Neuron (in vitro differentiated cells): Measurements from ENCODE around the gene GRWD1.

ENCODE experiments used
- H2AFZ ChIP-seq: one replicate; pipeline ENCODE4 v1.6.1; 2013; ENCODE audit warnings: low read depth, mild to moderate bottlenecking, inconsistent platforms, low read length, moderate library complexity
- H3K27me3 ChIP-seq: one replicate; pipeline ENCODE4 v1.6.1; 2013; ENCODE audit warnings: low read length; ENCODE audit not compliant: insufficient read depth
- H3K36me3 ChIP-seq: one replicate; pipeline ENCODE4 v1.6.1; 2013; ENCODE audit warnings: low read length; ENCODE audit not compliant: insufficient read depth
- H3K4me1 ChIP-seq: one replicate; pipeline ENCODE4 v1.6.1; 2013; ENCODE audit warnings: low read length; ENCODE audit not compliant: insufficient read depth
- H3K4me3 ChIP-seq: 2 replicates; pipeline ENCODE4 v1.5.1; 2013; ENCODE audit warnings: mild to moderate bottlenecking, low read length, moderate library complexity
- H3K9me3 ChIP-seq: one replicate; pipeline ENCODE4 v1.6.1; 2013; ENCODE audit warnings: low read length

Gene GRWD1

DNA sequence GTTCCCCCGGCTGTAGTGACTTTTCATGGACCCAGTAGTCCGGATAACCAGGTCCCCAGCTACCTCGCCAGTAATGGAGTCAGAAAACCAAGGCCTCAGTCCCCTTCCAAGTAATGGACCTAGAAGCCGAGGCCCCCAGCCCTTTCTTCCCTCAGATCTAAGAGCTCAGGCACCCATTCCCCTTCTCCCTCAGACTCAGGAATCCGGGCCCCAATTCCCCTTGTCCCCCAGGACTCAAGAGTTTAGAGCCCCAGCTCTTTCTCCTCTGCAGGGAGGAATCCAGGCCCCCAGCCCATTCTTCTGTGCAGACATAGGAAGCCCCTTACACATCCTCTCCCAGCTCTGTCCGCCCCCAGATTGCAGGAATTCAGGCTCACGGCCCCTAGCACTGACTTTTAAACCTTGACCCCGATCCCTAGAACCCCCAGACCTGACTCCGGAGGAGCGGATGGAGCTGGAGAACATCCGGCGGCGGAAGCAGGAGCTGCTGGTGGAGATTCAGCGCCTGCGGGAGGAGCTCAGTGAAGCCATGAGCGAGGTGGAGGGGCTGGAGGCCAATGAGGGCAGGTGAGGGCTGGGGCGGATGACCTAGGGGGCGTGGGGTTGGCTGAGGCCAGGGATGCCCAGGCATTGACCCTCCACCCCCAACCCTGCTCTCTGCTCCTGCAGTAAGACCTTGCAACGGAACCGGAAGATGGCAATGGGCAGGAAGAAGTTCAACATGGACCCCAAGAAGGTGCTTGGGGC lies 24.3 kb downstream of the GRWD1 start:
- peak overlapping the region; percentile 90 for H3K4me3 ChIP-seq
- H3K36me3 ChIP-seq: peaks cover 48% of the 10 kb centered on the region
- no peaks in the 10 kb centered on the region for H3K27me3 ChIP-seq
- H3K9me3 ChIP-seq: no peaks in the 10 kb centered on the region
- no peak overlapping the region for H2AFZ ChIP-seq
- H3K4me1 ChIP-seq: peaks cover 15% of the 10 kb centered on the region

DNA sequence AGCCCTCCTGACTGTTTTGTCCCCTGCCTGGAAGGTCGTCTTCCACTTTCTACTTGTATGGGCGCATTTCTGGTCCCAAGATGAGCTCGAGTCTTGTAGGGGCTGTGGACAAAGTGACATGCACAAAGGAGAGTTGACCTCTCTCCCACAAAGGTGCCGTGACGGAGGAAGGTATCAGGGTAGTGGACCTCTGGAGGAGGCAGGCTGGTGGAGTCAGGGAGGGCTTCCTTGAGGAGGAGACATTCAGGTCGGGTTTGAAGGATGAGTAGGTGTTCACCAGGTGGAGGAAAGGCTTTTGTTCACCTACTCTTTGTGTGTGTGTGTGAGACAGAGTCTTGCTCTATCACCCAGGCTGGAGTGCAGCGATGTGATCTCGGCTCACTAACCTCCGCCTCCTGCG lies 25.1 kb downstream of the GRWD1 start:
- Histone ChIP-seq H3K9me3 (no peaks in the 10 kb centered on the region), H3K4me1 (peaks cover 15% of the 10 kb centered on the region), H3K36me3 (peaks cover 56% of the 10 kb centered on the region), H3K27me3 (no peaks in the 10 kb centered on the region), H3K4me3 (peak overlapping the region; percentile 90), H2AFZ (no peak overlapping the region)

DNA sequence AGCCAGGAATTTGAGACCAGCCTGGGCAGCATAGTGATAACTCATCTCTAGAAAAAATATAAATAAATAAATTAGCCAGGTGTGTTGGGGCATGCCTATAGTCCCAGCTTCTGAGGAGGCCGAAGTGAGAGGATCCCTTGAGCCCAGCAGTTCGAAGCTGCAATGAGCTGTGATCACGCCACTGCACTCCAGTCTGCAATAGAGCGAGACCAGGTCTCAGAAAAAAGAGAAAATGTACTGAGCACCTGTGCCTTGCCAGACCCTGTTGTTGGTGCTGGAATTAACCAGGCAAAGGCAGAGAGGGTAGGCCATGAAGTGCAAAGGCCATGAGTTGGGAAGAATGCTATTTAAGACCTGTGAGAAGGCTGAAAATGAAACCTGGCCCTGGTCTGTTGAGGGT lies 26.1 kb downstream of the GRWD1 start:
- H3K27me3 ChIP-seq: no peaks in the 10 kb centered on the region
- no peaks in the 10 kb centered on the region for H3K9me3 ChIP-seq
- H3K36me3 ChIP-seq: peaks cover 63% of the 10 kb centered on the region
- peaks cover 15% of the 10 kb centered on the region for H3K4me1 ChIP-seq
- H3K4me3 ChIP-seq: no peak overlapping the region
- no peak overlapping the region for H2AFZ ChIP-seq

DNA sequence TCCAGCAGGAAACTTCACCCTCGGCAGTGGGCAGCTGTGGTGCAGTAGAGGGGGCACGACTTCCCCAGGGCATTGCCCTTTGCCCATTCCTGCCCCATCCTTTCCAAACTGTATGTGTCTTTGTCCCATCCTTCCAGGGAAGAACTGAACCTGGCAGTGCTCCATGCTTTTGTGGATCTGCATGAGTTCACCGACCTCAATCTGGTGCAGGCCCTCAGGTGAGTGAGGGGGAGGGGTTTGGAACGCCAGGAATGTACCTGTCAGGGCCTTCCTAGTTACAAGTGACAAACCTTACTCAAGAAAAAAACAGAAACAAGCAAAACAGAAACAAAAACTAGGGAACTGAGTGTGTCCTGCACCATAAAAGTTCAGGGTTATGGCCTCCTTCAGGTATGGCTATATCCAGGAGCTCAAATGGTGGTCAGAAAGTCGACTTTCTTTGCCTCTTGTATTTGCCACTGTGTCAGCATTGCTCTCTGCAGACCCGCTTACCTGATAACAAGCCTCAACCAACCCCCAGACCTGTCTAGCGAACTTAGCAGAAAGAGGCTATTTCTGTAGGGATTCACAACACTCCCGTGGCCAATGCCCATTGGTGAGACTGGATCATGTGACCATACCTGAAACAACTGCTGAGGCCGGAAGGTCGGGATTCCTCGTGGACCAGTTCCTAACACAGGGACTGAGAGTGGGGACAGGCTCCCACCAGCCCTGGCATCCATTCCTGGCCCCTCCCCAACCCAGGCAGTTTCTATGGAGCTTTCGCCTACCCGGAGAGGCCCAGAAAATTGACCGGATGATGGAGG lies 27.6 kb downstream of the GRWD1 start:
- Histone ChIP-seq H2AFZ (no peak overlapping the region), H3K36me3 (peaks cover 78% of the 10 kb centered on the region), H3K4me3 (no peak overlapping the region), H3K4me1 (peaks cover 9% of the 10 kb centered on the region), H3K9me3 (no peaks in the 10 kb centered on the region), H3K27me3 (no peaks in the 10 kb centered on the region)

DNA sequence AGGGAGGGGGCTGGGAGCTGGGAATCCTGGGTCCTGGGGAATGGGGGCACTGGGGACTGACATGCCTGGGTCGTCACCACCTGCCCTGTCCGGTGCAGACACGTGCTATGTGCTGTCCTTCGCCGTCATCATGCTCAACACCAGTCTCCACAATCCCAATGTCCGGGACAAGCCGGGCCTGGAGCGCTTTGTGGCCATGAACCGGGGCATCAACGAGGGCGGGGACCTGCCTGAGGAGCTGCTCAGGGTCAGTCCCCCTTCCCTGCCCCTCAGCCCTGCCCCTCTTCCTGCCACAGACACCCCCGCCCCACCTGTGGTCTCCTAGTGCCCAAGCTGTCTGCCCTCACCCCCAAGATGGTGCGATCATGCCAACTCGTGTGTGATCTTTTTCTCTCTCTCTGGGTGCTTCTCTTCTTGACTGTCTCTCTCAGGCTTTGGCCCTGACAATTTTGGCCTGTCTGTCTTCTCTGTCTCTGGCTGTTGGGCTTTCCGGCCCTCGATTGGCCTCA lies 28.4 kb downstream of the GRWD1 start:
- Histone ChIP-seq H3K27me3 (no peaks in the 10 kb centered on the region), H3K4me1 (peaks cover 9% of the 10 kb centered on the region), H2AFZ (no peak overlapping the region), H3K36me3 (peaks cover 82% of the 10 kb centered on the region), H3K4me3 (no peak overlapping the region), H3K9me3 (no peaks in the 10 kb centered on the region)

DNA sequence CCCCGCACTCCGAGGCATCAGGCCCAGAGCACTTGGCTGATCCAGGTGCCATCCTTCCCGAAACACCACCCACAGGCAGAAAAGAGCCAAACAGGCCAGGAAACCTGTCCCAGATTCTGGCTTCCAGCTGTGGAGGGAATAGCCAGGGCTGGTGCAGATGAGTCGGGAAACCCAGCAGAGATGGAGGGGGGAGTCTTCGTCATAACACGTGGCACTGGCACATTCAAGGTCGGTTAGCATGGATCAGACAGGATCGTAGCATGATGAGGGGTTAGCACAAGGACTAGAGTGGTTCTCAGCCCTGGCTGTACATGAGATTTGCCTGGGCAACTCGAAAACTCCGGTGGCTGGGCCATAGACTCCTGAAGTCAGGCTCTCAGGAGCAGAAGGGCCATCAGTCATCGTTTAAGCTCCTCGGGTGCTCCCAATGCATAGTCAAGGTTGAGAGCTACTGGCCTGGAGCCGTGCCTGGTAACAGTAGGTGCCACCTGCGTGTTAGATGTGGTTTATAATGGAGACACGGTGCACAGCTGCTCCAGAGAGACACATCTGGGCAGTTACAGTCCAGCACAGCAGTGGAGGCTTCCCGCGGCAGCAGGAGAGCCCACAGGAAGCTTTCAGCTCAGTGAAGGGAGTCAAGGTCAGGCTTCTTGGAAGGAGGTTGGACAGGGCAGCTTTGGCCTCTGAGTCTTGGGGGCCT lies 29.7 kb downstream of the GRWD1 start:
- no peaks in the 10 kb centered on the region for H3K9me3 ChIP-seq
- H3K27me3 ChIP-seq: no peaks in the 10 kb centered on the region
- peaks cover 3% of the 10 kb centered on the region for H3K4me1 ChIP-seq
- no peak overlapping the region for H2AFZ ChIP-seq
- no peak overlapping the region for H3K4me3 ChIP-seq
- peaks cover 90% of the 10 kb centered on the region for H3K36me3 ChIP-seq

DNA sequence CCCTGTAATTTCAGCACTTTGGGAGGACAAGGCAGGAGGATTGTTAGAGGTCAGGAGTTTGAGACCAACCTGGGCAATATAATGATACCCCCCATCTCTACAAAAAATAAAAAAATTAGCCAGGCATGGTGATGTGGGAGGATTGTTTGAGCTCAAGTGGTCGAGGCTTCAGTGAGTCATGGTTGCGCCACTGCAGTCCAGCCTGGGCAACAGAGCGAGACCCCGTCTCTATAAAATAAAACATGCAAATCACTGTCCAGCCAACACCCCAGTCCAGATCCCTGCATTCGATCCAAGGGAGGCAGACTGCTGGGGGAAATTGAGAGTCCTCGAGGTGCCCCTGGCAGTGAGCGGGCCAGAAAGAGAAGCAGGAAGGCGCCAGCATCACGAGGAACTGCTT lies 30.4 kb downstream of the GRWD1 start:
- Histone ChIP-seq H3K4me3 (no peak overlapping the region), H2AFZ (no peak overlapping the region), H3K9me3 (no peaks in the 10 kb centered on the region), H3K36me3 (peaks cover 90% of the 10 kb centered on the region), H3K27me3 (no peaks in the 10 kb centered on the region), H3K4me1 (no peaks in the 10 kb centered on the region)

DNA sequence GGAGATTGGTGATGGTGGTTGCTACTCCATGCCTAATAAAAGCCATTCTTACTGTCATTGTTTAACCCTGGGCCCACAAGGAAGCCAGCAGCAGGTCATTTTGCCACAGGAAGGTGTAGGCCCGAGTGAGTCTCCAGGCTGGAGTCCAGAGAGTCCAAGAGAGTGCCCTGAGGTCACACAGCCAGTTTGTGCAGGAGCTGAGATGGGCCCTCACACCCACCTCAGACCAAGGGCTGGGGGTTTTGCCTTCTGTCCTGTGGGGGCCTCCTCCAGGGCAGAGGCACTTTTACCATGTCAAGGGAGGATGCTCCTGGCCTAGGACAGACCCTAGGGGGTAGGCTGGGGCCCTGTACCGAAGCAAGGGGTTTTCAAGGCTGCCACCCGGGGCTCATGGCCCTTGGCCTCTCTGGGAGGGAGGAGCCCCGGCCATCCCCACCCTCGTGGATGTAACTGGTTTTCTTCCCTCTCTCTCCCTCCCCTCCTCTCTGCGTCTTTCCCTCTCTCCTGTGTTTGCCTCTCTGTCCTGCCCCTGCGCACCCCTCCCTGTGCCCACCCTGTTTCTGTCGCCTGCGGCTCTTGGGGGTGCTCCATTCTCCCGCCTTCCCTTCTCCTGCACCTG lies 31.4 kb downstream of the GRWD1 start:
- Histone ChIP-seq H3K4me1 (no peaks in the 10 kb centered on the region), H3K27me3 (no peaks in the 10 kb centered on the region), H2AFZ (no peak overlapping the region), H3K9me3 (no peaks in the 10 kb centered on the region), H3K36me3 (peaks cover 81% of the 10 kb centered on the region), H3K4me3 (no peak overlapping the region)

DNA sequence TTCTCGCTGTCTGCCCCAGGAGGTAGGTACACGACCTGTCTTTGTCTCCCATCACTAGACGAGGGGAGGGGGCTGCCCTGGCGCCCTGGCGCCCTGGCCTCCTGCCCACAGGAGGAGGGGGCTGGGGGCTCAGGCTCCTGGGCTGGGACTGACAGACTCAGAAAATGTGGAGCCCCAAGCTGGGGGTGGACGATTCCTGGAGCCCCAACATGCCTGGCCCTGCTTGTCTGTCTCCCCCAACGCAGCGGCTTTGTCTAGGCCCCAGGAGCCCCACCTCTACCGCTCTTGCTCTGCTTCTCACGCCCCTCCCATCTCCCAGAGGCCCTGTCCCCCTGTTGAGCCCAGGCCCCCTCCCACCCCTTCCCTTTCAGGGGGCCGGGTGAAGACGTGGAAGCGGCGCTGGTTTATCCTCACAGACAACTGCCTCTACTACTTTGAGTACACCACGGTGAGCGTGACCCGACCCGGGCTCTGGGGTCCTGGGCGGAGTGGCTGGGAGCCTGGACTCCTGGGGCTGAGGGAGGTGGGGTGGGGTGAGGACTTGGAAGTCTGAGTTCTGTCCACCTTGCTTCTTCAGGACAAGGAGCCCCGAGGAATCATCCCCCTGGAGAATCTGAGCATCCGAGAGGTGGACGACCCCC lies 32.0 kb downstream of the GRWD1 start:
- Histone ChIP-seq H3K27me3 (no peaks in the 10 kb centered on the region), H3K36me3 (peaks cover 78% of the 10 kb centered on the region), H3K4me1 (no peaks in the 10 kb centered on the region), H2AFZ (no peak overlapping the region), H3K9me3 (no peaks in the 10 kb centered on the region), H3K4me3 (no peak overlapping the region)

DNA sequence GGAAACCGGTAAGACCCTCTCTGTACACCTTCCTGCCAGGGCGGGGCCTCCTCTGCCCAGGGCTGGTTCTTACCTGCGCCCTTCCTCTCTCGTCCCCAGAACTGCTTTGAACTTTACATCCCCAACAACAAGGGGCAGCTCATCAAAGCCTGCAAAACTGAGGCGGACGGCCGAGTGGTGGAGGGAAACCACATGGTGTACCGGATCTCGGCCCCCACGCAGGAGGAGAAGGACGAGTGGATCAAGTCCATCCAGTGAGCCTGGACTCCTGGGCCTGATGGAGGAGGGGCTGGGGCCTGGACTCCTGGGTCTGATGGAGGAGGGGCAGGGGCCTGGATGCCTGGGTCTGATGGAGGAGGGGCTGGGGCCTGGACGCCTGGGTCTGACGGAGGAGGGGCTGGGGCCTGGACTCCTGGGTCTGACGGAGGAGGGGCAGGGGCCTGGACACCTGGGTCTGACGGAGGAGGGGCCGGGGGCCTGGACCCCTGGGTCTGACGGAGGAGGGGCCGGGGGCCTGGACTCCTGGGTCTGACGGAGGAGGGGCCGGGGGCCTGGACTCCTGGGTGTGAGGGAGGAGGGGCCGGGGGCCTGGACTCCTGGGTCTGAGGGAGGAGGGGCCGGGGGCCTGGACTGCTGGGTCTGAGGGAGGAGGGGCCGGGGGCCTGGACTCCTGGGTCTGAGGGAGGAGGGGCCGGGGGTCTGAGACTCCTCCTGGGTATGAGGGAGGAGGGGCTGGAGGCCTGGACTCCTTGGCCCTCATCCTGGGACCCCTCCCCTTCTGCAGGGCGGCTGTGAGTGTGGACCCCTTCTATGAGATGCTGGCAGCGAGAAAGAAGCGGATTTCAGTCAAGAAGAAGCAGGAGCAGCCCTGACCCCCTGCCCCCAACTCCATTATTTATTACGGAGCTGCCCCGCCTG lies 32.8 kb downstream of the GRWD1 start:
- no peaks in the 10 kb centered on the region for H3K27me3 ChIP-seq
- peaks cover 70% of the 10 kb centered on the region for H3K36me3 ChIP-seq
- H3K9me3 ChIP-seq: no peaks in the 10 kb centered on the region
- H3K4me1 ChIP-seq: no peaks in the 10 kb centered on the region
- no peak overlapping the region for H3K4me3 ChIP-seq
- no peak overlapping the region for H2AFZ ChIP-seq

DNA sequence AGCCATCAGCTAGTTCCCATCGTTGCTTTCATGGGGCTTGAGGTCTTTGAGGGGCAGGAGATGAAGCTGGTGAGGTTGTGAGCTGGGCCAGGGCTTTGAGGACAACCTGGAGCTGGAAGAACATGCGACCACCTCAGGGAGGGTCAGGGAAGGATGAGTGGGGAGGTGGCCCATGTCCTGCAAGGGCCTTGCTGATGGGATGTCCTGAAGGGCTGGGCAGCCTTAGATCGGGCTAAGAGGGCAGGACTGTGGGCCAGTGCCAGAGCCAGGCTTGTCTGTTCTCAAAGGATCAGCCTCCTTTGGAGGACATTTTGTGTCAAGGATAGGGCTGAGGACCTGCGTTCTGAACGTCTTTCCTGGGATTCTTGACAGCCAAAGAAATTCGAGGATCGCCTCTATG lies 33.9 kb downstream of the GRWD1 start:
- no peaks in the 10 kb centered on the region for H3K4me1 ChIP-seq
- H2AFZ ChIP-seq: no peak overlapping the region
- no peaks in the 10 kb centered on the region for H3K9me3 ChIP-seq
- no peak overlapping the region for H3K4me3 ChIP-seq
- no peaks in the 10 kb centered on the region for H3K27me3 ChIP-seq
- peaks cover 59% of the 10 kb centered on the region for H3K36me3 ChIP-seq

DNA sequence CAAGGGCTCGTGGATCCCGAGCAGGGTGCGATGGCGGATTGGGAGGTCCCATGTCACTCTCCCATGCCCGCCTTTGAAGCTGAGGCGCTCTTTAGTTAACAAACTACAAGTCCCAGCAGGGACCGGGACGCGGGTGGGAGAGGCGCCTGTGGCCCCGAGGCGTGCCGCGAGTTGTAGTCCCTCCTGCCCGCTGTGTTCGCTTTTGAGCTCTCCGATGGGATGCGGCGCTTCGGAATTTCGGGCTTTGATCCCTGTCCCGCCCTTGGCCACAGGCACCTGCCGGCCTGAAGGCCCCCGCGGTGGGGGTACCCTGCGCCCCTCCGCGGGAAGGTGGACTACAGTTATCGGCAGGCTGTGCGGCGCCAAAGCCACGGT lies 34.4 kb downstream of the GRWD1 start:
- Histone ChIP-seq H3K4me3 (no peak overlapping the region), H3K27me3 (no peaks in the 10 kb centered on the region), H3K4me1 (no peaks in the 10 kb centered on the region), H3K9me3 (no peaks in the 10 kb centered on the region), H2AFZ (no peak overlapping the region), H3K36me3 (peaks cover 55% of the 10 kb centered on the region)
